MM.1S (cell line): Measurements from ENCODE around the gene KRT81.

Source experiments
- DNase-seq: peaks from one replicate; pipeline ENCODE4 v3.0.0-alpha.2; 2015
- H2AFZ ChIP-seq: fragments of 300-600 bp; sonication (generic); 2 replicates; pipeline ENCODE4 v1.6.0; 2016; ENCODE audit warnings: antibody characterized with exemption, low read length
- H3F3A ChIP-seq: fragments of 300-600 bp; sonication (generic); 2 replicates; pipeline ENCODE4 v1.6.1; 2016; ENCODE audit warnings: mild to moderate bottlenecking, antibody characterized with exemption, low read length, moderate library complexity, mixed read lengths; ENCODE audit not compliant: insufficient read depth
- H3K27ac ChIP-seq: fragments of 300-600 bp; sonication (generic); 2 replicates; pipeline ENCODE4 v1.5.1; 2016; ENCODE audit warnings: mild to moderate bottlenecking, low read length
- H3K27me3 ChIP-seq: fragments of 300-600 bp; sonication (generic); replicated peaks from 2 replicates; pipeline ENCODE4 v1.6.0; 2016; ENCODE audit warnings: low read length; ENCODE audit not compliant: insufficient read depth
- H3K36me3 ChIP-seq: fragments of 300-600 bp; sonication (generic); replicated peaks from 2 replicates; pipeline ENCODE4 v1.6.1; 2016; ENCODE audit warnings: mild to moderate bottlenecking, low read length, mixed read lengths; ENCODE audit not compliant: insufficient read depth
- H3K4me1 ChIP-seq: fragments of 300-600 bp; sonication (generic); 2 replicates; pipeline ENCODE4 v1.6.1; 2016; ENCODE audit warnings: low read length, mixed read lengths
- H3K4me2 ChIP-seq: fragments of 300-600 bp; sonication (generic); 2 replicates; pipeline ENCODE4 v1.6.0; 2016; ENCODE audit warnings: low read depth, low read length
- H3K4me3 ChIP-seq: fragments of 300-600 bp; sonication (generic); 2 replicates; pipeline ENCODE4 v1.5.1; 2016; ENCODE audit warnings: low read length, mixed read lengths
- H3K79me2 ChIP-seq: fragments of 300-600 bp; sonication (generic); 2 replicates; pipeline ENCODE4 v1.6.1; 2016; ENCODE audit warnings: mixed run types, low read length, mixed read lengths
- H3K9ac ChIP-seq: fragments of 300-600 bp; sonication (generic); 2 replicates; pipeline ENCODE4 v1.6.1; 2016; ENCODE audit warnings: low read length, mixed read lengths
- H3K9me2 ChIP-seq: fragments of 300-600 bp; sonication (generic); replicated peaks from 2 replicates; pipeline ENCODE4 v1.6.1; 2016; ENCODE audit warnings: mild to moderate bottlenecking, low read length, mixed read lengths; ENCODE audit not compliant: insufficient read depth
- H3K9me3 ChIP-seq: fragments of 300-600 bp; sonication (generic); replicated peaks from 2 replicates; pipeline ENCODE4 v1.6.1; 2016; ENCODE audit warnings: mild to moderate bottlenecking, low read length, mixed read lengths; ENCODE audit not compliant: insufficient read depth
- H4K20me1 ChIP-seq: fragments of 300-600 bp; sonication (generic); 2 replicates; pipeline ENCODE4 v1.6.1; 2016; ENCODE audit warnings: mild to moderate bottlenecking, low read length, moderate library complexity, mixed read lengths; ENCODE audit not compliant: insufficient read depth
- EZH2 ChIP-seq: fragments of 300-600 bp; sonication (generic); optimal IDR thresholded peaks from 2 replicates; pipeline ENCODE3; 2017; ENCODE audit warnings: low read depth, mild to moderate bottlenecking, antibody characterized with exemption, low read length, mixed read lengths
- EZH2phosphoT487 ChIP-seq: fragments of 300-600 bp; sonication (generic); IDR thresholded peaks from 2 replicates; pipeline ENCODE4 v1.6.1; 2018; ENCODE audit warnings: antibody characterized with exemption, low read length
- TF ChIP-seq, protein P1 (sequence below): fragments of 300-600 bp; sonication (generic); IDR thresholded peaks from 2 replicates; pipeline ENCODE4 v1.5.1; 2016; ENCODE audit warnings: antibody characterized with exemption, low read length, mixed read lengths

Gene KRT81

DNA sequence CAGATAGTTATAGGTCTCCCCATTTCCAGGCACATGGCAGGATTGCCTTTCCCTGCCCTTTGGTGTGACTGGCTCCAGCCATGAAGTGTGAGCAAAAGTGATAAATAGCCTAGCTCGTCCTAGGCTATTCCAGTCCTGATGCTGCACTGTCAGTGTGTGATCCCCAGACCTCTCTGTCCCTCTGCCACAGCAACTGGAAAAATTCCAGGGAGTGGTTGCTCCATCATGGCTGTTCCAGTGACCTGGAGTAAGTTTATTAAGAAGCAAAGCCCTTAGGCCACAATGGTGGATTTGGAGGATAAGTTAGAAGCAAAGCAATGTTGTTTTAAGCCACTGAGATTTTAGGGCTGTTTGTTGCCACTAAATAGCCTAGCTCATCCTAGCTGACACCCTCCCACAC is 39.7 kb upstream of the KRT81 start:
- no peaks in the 10 kb centered on the region for H3F3A ChIP-seq
- H3K4me1 ChIP-seq = peaks cover 6% of the 10 kb centered on the region
- H3K9me3 ChIP-seq = no peaks in the 10 kb centered on the region
- H3K9me2 ChIP-seq = no peaks in the 10 kb centered on the region
- TF ChIP-seq EZH2 = no peak
- TF ChIP-seq, protein P1, sequence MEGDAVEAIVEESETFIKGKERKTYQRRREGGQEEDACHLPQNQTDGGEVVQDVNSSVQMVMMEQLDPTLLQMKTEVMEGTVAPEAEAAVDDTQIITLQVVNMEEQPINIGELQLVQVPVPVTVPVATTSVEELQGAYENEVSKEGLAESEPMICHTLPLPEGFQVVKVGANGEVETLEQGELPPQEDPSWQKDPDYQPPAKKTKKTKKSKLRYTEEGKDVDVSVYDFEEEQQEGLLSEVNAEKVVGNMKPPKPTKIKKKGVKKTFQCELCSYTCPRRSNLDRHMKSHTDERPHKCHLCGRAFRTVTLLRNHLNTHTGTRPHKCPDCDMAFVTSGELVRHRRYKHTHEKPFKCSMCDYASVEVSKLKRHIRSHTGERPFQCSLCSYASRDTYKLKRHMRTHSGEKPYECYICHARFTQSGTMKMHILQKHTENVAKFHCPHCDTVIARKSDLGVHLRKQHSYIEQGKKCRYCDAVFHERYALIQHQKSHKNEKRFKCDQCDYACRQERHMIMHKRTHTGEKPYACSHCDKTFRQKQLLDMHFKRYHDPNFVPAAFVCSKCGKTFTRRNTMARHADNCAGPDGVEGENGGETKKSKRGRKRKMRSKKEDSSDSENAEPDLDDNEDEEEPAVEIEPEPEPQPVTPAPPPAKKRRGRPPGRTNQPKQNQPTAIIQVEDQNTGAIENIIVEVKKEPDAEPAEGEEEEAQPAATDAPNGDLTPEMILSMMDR = no peak
- no peak for TF ChIP-seq EZH2phosphoT487
- no peak overlapping the region for H3K9ac ChIP-seq
- H3K79me2 ChIP-seq = no peaks in the 10 kb centered on the region
- H4K20me1 ChIP-seq = no peaks in the 10 kb centered on the region
- no peaks in the 10 kb centered on the region for H3K36me3 ChIP-seq
- no peak overlapping the region for H2AFZ ChIP-seq
- no peak overlapping the region for H3K4me2 ChIP-seq
- DNase-seq = no peak
- no peak overlapping the region for H3K4me3 ChIP-seq
- peaks cover 3% of the 10 kb centered on the region; the same call in 1 of the 2 replicates for H3K27me3 ChIP-seq
- H3K27ac ChIP-seq = no peak overlapping the region

DNA sequence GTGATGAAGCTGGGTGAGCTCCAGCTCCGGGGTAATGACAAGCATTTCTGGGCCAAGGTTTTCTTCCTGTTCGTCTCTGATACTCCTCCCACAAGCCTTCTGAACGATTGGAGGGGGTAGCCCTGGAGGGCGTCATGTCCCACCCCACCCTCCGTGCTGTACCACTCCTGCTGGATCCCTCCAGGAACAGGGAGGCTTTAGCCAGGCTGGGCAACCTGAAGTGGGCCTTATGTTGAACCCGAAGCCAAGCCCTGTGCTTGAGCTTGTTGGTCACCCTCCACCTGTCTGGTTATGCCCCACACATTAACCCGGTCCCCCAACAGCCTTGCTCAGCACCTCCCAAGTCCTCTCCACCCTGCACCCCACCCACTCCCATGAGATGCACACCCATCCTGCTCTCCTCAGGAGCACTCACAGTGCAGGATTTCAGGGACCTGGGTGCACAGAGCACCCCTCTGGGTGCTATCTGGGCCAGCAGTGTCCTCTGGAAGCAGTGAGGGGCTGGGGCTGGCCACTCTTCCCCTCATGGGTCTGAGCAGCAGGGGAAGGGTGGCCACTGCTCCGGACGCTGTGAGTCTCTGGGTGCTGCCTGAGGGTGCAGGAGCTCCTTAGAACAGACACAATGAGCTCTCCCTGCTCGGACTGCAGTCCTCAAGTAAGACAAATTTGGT is 36.6 kb upstream of the KRT81 start:
- H3F3A ChIP-seq = no peaks in the 10 kb centered on the region
- no peaks in the 10 kb centered on the region for H4K20me1 ChIP-seq
- TF ChIP-seq EZH2 (no peak), EZH2phosphoT487 (no peak)
- TF ChIP-seq, protein P1 = no peak
- H3K79me2 ChIP-seq = no peaks in the 10 kb centered on the region
- no peak overlapping the region for H3K4me3 ChIP-seq
- no peak for DNase-seq
- H3K9me3 ChIP-seq = no peaks in the 10 kb centered on the region
- peaks cover 6% of the 10 kb centered on the region for H3K4me1 ChIP-seq
- H3K4me2 ChIP-seq = peak overlapping the region; percentile 27; the same call in 1 of the 2 replicates
- H2AFZ ChIP-seq = peak overlapping the region; percentile 61
- no peak overlapping the region for H3K27ac ChIP-seq
- H3K27me3 ChIP-seq = peaks cover 21% of the 10 kb centered on the region
- no peaks in the 10 kb centered on the region for H3K36me3 ChIP-seq
- no peaks in the 10 kb centered on the region for H3K9me2 ChIP-seq
- no peak overlapping the region for H3K9ac ChIP-seq

- Histone ChIP-seq H2AFZ (peak overlapping the region; percentile 61; the same call in 1 of the 2 replicates), H3K27me3 (peaks cover 29% of the 10 kb centered on the region), H4K20me1 (no peaks in the 10 kb centered on the region), H3K4me3 (no peak overlapping the region), H3F3A (no peaks in the 10 kb centered on the region), H3K36me3 (no peaks in the 10 kb centered on the region), H3K9me3 (no peaks in the 10 kb centered on the region), H3K4me1 (peaks cover 6% of the 10 kb centered on the region), H3K9me2 (no peaks in the 10 kb centered on the region), H3K9ac (no peak overlapping the region; the same call in 1 of the 2 replicates), H3K79me2 (no peaks in the 10 kb centered on the region), H3K4me2 (peak overlapping the region; percentile 52; the same call in 1 of the 2 replicates), H3K27ac (no peak overlapping the region)
- DNase-seq = peak; percentile 94
- TF ChIP-seq, protein P1 = peak; percentile 99
- TF ChIP-seq EZH2phosphoT487 = no peak
These were observed 35.9 kb upstream of the KRT81 start for GRCh38 chr12:52327052-52327829.
